HepG2 (cell line): ENCODE results near the gene GJC1. TPM values are rescaled to one million over a fixed set of nuclear protein-coding genes. Genes with fewer than 3 reads are reported as not detected.
A peak's percentile ranks its signal among the peaks of the same experiment; 100 is the strongest.

ENCODE experiments used
- ATAC-seq: fragments of 200-7000 bp; cut with Tn5 transposase; 3 replicates; pipeline ENCODE4 v1.9.1; 2020; ENCODE audit warnings: mild to moderate bottlenecking, moderate library complexity
- BruUV-seq: library from RNA; stranded (reverse); fragments of 400-500 nt; replicated peaks from 2 replicates; lab custom pipeline; 2021; lab: Mats Ljungman, UMichigan
- CTCF ChIA-PET: fragments of 300-600 bp; formaldehyde crosslinking; extraction: SDS; loops from one replicate; lab custom pipeline; 2021; ENCODE audit warnings: low total read pairs, inconsistent platforms, low intra/inter-chr PET ratio; lab: Yijun Ruan, JAX
- POLR2A ChIA-PET: fragments of 350-600 bp; sonication (Branson Sonifier 250); formaldehyde crosslinking; loops from one replicate; lab custom pipeline; 2020; ENCODE audit warnings: antibody characterized with exemption, inconsistent platforms; lab: Yijun Ruan, JAX
- DNase-seq: peaks from one replicate; pipeline ENCODE4 v3.0.0-alpha.2; 2015; ENCODE audit warnings: low spot score
- FAIRE-seq: peaks from 3 replicates; lab custom pipeline; 2011; peaks lifted over from hg19 to GRCh38; lab: Jason Lieb, UNC
- H2AFZ ChIP-seq: one replicate; pipeline ENCODE4 v1.6.1; 2011; ENCODE audit warnings: low read length, inconsistent platforms
- H3K27ac ChIP-seq: fragments of 300-600 bp; 3 replicates; pipeline ENCODE4 v1.8.0; 2011; ENCODE audit warnings: mixed run types, mild to moderate bottlenecking, mixed read lengths, low read length, inconsistent platforms; ENCODE audit not compliant: insufficient read depth; ENCODE audit errors: extremely low read length
- H3K27me3 ChIP-seq, 2 experiments: fragments of 200-600 bp in 1 of 2; 2 replicates in 1 of 2; 3 replicates in 1 of 2; pipeline versions ENCODE4 v1.6.0 to v1.8.0; 2011; ENCODE audit warnings: low read length in 2 of 2, mild to moderate bottlenecking in 2 of 2, moderate library complexity in 2 of 2, inconsistent platforms in 1 of 2; ENCODE audit not compliant: insufficient read depth in 2 of 2, control insufficient read depth in 1 of 2
- H3K36me3 ChIP-seq, 2 experiments: fragments of 200-600 bp in 1 of 2; replicated peaks in 1 of 2; 2 replicates in 1 of 2; 3 replicates in 1 of 2; pipeline versions ENCODE4 v1.5.1 to v1.8.0; 2011; ENCODE audit warnings: low read length in 2 of 2, inconsistent platforms in 1 of 2; ENCODE audit not compliant: insufficient read depth in 2 of 2, control insufficient read depth in 1 of 2
- H3K4me1 ChIP-seq: 2 replicates; pipeline ENCODE4 v1.5.1; 2012; ENCODE audit warnings: low read length, inconsistent platforms; ENCODE audit not compliant: insufficient read depth
- H3K4me2 ChIP-seq: 2 replicates; pipeline ENCODE4 v1.6.0; 2011; ENCODE audit warnings: low read depth, low read length, inconsistent platforms
- H3K4me3 ChIP-seq, 3 experiments: fragments of 200-600 bp in 1 of 3; sonication (generic), shearing (Covaris generic) in 1 of 3; replicated peaks in 1 of 3; 2 replicates each; pipeline ENCODE4 v1.5.1; 2011 to 2016; ENCODE audit warnings: low read length in 3 of 3, inconsistent platforms in 2 of 3, low read depth in 2 of 3, mild to moderate bottlenecking in 2 of 3, control low read depth in 1 of 3, mixed read lengths in 1 of 3; ENCODE audit not compliant: insufficient read depth in 1 of 3
- H3K79me2 ChIP-seq: one replicate; pipeline ENCODE4 v1.6.1; 2011; ENCODE audit warnings: low read length, inconsistent platforms; ENCODE audit not compliant: insufficient read depth
- H3K9ac ChIP-seq: 2 replicates; pipeline ENCODE4 v1.6.0; 2011; ENCODE audit warnings: mild to moderate bottlenecking, low read depth, low read length, inconsistent platforms; ENCODE audit not compliant: insufficient read depth
- H3K9me3 ChIP-seq: 2 replicates; pipeline ENCODE4 v1.5.1; 2012; ENCODE audit warnings: mild to moderate bottlenecking, low read length
- H4K20me1 ChIP-seq: 2 replicates; pipeline ENCODE4 v1.6.0; 2011; ENCODE audit warnings: inconsistent platforms, mild to moderate bottlenecking, low read length, moderate library complexity; ENCODE audit not compliant: insufficient read depth
- AGO2 ChIP-seq: fragments of 200-400 bp; formaldehyde crosslinking; optimal IDR thresholded peaks from 2 replicates; pipeline ENCODE3; 2017; ENCODE audit warnings: mild to moderate bottlenecking, low read depth, low read length, moderate library complexity
- NAIF1 ChIP-seq: sonication (generic); formaldehyde crosslinking; IDR thresholded peaks from 2 replicates; pipeline ENCODE4 v1.5.0; 2020; ENCODE audit warnings: mild to moderate bottlenecking, missing genetic modification reagents, borderline replicate concordance
- PLRG1 ChIP-seq: fragments of 450-650 bp; conservative IDR thresholded peaks from 2 replicates; pipeline ENCODE4 v1.6.1; 2016
- RBM22 ChIP-seq: fragments of 200-400 bp; formaldehyde crosslinking; optimal IDR thresholded peaks from 2 replicates; pipeline ENCODE3; 2017; ENCODE audit warnings: mild to moderate bottlenecking, low read length, moderate library complexity
- SYNCRIP ChIP-seq: fragments of 200-400 bp; formaldehyde crosslinking; IDR thresholded peaks from 2 replicates; pipeline ENCODE4 v1.6.1; 2018; ENCODE audit warnings: mild to moderate bottlenecking, low read depth, low read length; ENCODE audit not compliant: insufficient read depth
- ZIK1 ChIP-seq: sonication (generic); formaldehyde crosslinking; IDR thresholded peaks from 2 replicates; pipeline ENCODE4 v1.5.0; 2020; ENCODE audit warnings: mild to moderate bottlenecking, low read depth, missing genetic modification reagents, borderline replicate concordance
- ZNF441 ChIP-seq: sonication (generic); formaldehyde crosslinking; IDR thresholded peaks from 2 replicates; pipeline ENCODE4 v1.7.0; 2021; ENCODE audit warnings: missing genetic modification reagents, borderline replicate concordance
- ZNF547 ChIP-seq: sonication (generic); formaldehyde crosslinking; IDR thresholded peaks from 2 replicates; pipeline ENCODE4 v1.5.1; 2020; ENCODE audit warnings: mild to moderate bottlenecking, missing genetic modification reagents
- WGBS: methylation state at CpG from one replicate; pipeline ENCODE4 v1.1.6; 2017; ENCODE audit warnings: low lambda C conversion rate; 5-methylcytosine and 5-hydroxymethylcytosine counted together
- in situ Hi-C: cut with HindIII; loops from 2 replicates; pipeline ENCODE4 v1.10.0; 2017; ENCODE audit warnings: low pct_unique_long_range_greater_than_20kb; ENCODE audit not compliant: extremely low pct_ligation_motif_present
- intact Hi-C: fragments of 100-400 bp; cut with micrococcal nuclease; formaldehyde crosslinking; loops from one replicate; pipeline ENCODE4 v1.10.0; 2022; ENCODE audit not compliant: unreplicated experiment
- polyA plus RNA-seq, 8 experiments: library from polyadenylated mRNA; depleted of rRNA in 3 of 8; stranded (reverse) in 7 of 8; unstranded in 1 of 8; fragments of >200 nt; fragmentation: Illumina TruSeq in 4 of 8; extraction: Trizol in 4 of 8; gene quantifications; 2 replicates each; pipeline versions ENCODE4 v1.2.1 to v1.2.3, GENCODE V29; 2011 to 2016; ENCODE audit warnings: low read depth in 4 of 8, missing spikeins in 1 of 8, mixed read lengths in 1 of 8; ENCODE audit not compliant: insufficient read depth in 1 of 8
- total RNA-seq, 5 experiments: library from RNA; depleted of rRNA; stranded (reverse); fragments of >200 nt; fragmentation: Illumina TruSeq; extraction: Trizol; gene quantifications; 2 replicates each; pipeline ENCODE4 v1.2.3, GENCODE V29; 2016; ENCODE audit warnings: low read depth in 1 of 5
- TF ChIP-seq, protein P1 (sequence below): sonication (generic); formaldehyde crosslinking; conservative IDR thresholded peaks from 2 replicates; pipeline ENCODE4 v1.5.0; 2020; ENCODE audit warnings: missing genetic modification reagents

GJC1 gene
- total and polyA plus RNA-seq, 2 of the 13 experiments (the other 11 are each of a cell fraction or from before 2014, with no cell fraction given), result 1.7 TPM

DNA sequence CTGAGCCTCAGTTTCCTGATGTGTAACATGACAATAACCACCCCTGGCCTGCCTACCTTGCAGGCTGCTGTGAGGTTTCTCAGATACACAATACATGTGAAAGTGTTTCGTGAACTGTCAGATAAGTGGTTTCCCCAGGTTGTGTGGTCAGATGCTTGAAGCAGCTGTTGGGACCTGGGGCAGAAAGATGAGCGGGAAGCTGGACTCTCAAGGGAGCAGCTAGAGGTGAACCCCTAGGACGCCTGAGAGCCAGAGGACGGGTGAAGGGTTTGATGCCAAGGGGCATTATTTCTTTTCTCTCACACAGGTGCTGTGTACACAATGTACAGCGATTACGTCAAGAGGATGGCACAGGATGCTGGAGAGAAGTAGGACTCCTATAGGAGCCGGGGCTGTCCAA lies 19.9 kb upstream of the GJC1 start:
- FAIRE-seq, result no peak

DNA sequence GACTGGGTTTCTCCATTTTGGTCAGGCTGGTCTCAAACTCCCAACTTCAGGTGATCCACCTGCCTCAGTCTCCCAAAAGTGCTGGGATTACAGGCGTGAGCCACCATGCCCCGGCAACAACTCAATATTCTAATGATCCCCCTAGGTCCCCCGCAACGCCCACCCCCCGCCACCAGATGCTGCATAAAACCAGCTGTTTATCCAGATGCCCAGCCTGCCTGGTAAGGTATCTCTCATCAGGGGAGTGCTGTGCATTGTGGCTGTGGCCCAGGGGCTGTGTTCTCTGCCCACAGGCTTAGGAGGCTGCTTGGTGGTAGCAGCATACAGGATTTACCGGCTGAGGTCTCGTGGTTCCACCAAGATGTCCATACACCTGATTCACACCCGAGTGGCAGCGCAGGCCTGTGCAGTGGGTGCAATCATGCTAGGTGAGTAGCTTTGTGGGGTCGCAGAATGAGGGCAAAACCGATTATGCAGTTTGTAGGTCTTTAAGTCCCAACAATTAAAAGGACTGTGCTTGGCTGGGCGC lies 18.9 kb upstream of the GJC1 start:
- Histone ChIP-seq H3K4me3 (no peak overlapping the region), H3K9me3 (no peaks in the 10 kb centered on the region), H2AFZ (no peak overlapping the region), H3K4me1 (peaks cover 9% of the 10 kb centered on the region; the same call in 1 of the 2 replicates), H3K27me3 (no peaks in the 10 kb centered on the region), H3K27ac (no peak overlapping the region)
- ATAC-seq, result no peak
- DNase-seq, result no peak
- intact Hi-C loops, result no loop called here
- in situ Hi-C loops, result no loop called here
- CTCF ChIA-PET, result no interaction called here
- TF ChIP-seq NAIF1 (no peak), SYNCRIP (no peak), RBM22 (peak; percentile 72), AGO2 (peak; percentile 50)
- TF ChIP-seq, all 625 proteins: peak for 2
- WGBS, result 95% methylated on average over 12 of the region's 12 CpGs
- POLR2A ChIA-PET, result no interaction called here
- Histone ChIP-seq H3K79me2 (no peaks in the 10 kb centered on the region), H3K4me2 (no peak overlapping the region), H4K20me1 (no peaks in the 10 kb centered on the region; the same call in 1 of the 2 replicates), H3K9ac (no peak overlapping the region), H3K36me3 (peaks cover 23 to 40% of the 10 kb centered on the region in 2 experiments)
- FAIRE-seq, result no peak
- BruUV-seq, result no TSS peak

More for the DNA sequence above, 19.9 kb upstream of the GJC1 start:
- DNase-seq (no peak), ATAC-seq (no peak)
- Histone ChIP-seq H4K20me1 (no peaks in the 10 kb centered on the region; the same call in 1 of the 2 replicates), H2AFZ (no peak overlapping the region), H3K9me3 (no peaks in the 10 kb centered on the region), H3K79me2 (no peaks in the 10 kb centered on the region), H3K4me2 (no peak overlapping the region), H3K9ac (no peak overlapping the region), H3K36me3 (peaks cover 32 to 50% of the 10 kb centered on the region in 2 experiments), H3K27me3 (no peaks in the 10 kb centered on the region), H3K27ac (no peak overlapping the region), H3K4me1 (no peaks in the 10 kb centered on the region), H3K4me3 (no peak overlapping the region)
- TSS peak; percentile 34 for BruUV-seq
- in situ Hi-C loops (no loop called here), intact Hi-C loops (no loop called here)
- TF ChIP-seq ZNF441 (CRISPR knock-in tag), result no peak
- no peak for TF ChIP-seq ZIK1 (CRISPR knock-in tag)
- TF ChIP-seq, protein P1, sequence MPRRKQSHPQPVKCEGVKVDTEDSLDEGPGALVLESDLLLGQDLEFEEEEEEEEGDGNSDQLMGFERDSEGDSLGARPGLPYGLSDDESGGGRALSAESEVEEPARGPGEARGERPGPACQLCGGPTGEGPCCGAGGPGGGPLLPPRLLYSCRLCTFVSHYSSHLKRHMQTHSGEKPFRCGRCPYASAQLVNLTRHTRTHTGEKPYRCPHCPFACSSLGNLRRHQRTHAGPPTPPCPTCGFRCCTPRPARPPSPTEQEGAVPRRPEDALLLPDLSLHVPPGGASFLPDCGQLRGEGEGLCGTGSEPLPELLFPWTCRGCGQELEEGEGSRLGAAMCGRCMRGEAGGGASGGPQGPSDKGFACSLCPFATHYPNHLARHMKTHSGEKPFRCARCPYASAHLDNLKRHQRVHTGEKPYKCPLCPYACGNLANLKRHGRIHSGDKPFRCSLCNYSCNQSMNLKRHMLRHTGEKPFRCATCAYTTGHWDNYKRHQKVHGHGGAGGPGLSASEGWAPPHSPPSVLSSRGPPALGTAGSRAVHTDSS, result no peak
- no peak for TF ChIP-seq PLRG1
- no peak for TF ChIP-seq ZNF547 (CRISPR knock-in tag)
- 94% methylated on average over 7 of the region's 7 CpGs for WGBS
- ChIA-PET CTCF (no interaction called here), POLR2A (no interaction called here)
